ENCODE data around the gene PDZRN3. TPM values are rescaled to one million over a fixed set of nuclear protein-coding genes. Genes with fewer than 3 reads are reported as not detected.

Gene PDZRN3
- polyA plus RNA-seq, 1 of the 3 experiments (the other 2 are of a cell fraction): 10.3 TPM

DNA sequence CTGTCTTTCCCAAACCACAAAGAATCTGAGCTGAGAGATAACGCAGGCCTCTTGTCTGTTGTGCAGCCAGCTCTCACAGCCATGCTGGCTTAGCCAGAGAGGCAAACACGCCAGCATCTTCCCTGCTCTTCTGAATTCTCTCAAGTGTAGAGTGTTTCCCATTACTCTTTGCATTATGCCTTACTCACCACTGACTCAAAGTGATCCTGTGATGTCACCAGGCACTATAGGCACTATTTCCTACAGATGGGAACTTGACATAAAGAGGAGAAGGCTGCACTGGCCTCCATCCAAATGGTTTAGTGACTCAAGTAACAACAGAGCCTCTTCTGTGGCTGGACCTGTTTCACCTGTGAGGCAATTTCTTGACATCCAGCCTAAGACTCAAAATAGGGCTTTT, 44.4 kb downstream of the PDZRN3 start:
- peaks cover 21% of the 10 kb centered on the region; the same call in 1 of the 2 replicates for H4K20me1 ChIP-seq (ENCODE audit: insufficient read depth)
- no peak for DNase-seq
- peak overlapping the region; percentile 15; the same call in 1 of the 2 replicates for H3K9ac ChIP-seq
- peaks cover 4 to 14% of the 10 kb centered on the region in 2 experiments; a peak in 3 of 4 replicates for H3K4me1 ChIP-seq (ENCODE audit: control insufficient read depth in 1 of 2, insufficient read depth in 2 of 2, low read depth in 1 of 2, low read length in 1 of 2)
- ChIA-PET CTCF (interaction anchor here (0.6 kb wide), 1 partner anchor 77 kb away, joined by 3 read pairs; no protein-coding TSS in a partner anchor), POLR2A (no interaction called here)
- no peaks in the 10 kb centered on the region for H3K9me3 ChIP-seq
- peaks cover 54% of the 10 kb centered on the region for H3K79me2 ChIP-seq (ENCODE audit: insufficient read depth)
- H3F3A ChIP-seq (replicated peaks; ENCODE audit: insufficient read depth): peaks cover 18% of the 10 kb centered on the region
- peak overlapping the region; percentile 10; the same call in 1 of the 2 replicates for H3K4me2 ChIP-seq
- no peaks in the 10 kb centered on the region for H3K9me2 ChIP-seq
- WGBS (ENCODE audit: low lambda C conversion rate): 12% methylated on average over 2 of the region's 2 CpGs
- peaks cover 0 to 12% of the 10 kb centered on the region in 2 experiments for H3K36me3 ChIP-seq (replicated peaks in 1 of 2; ENCODE audit: control insufficient read depth in 1 of 2, insufficient read depth in 2 of 2, low read length in 1 of 2)
- H3K4me3 ChIP-seq (ENCODE audit: low read depth in 2 of 2, low read length in 1 of 2): no peak overlapping the region
- no peaks in the 10 kb centered on the region for H3K27me3 ChIP-seq (ENCODE audit: insufficient read depth)
- H2AFZ ChIP-seq (ENCODE audit: low read depth): no peak overlapping the region
- peak overlapping the region; percentile 67 to 89; a peak in 3 of 4 replicates for H3K27ac ChIP-seq (ENCODE audit: low read depth in 2 of 2, low read length in 1 of 2)
- peak; percentile 89 for TF ChIP-seq NFIC (IDR thresholded peaks at IDR 0.05; ENCODE audit: borderline replicate concordance)
- 0 out of 2 replicates have a peak, but pooled peaks have one; percentile 48 for TF ChIP-seq FOXM1 (IDR thresholded peaks at IDR 0.05; ENCODE audit: low read depth)
- peak; percentile 74 for TF ChIP-seq JUND (IDR thresholded peaks at IDR 0.05)
- peak; percentile 62; the same call in 1 of the 2 replicates for TF ChIP-seq POLR2AphosphoS5 (IDR thresholded peaks at IDR 0.05; ENCODE audit: low read depth, low read length)
- peak; percentile 73; the same call in 1 of the 2 replicates for TF ChIP-seq TEAD4 (IDR thresholded peaks at IDR 0.05; ENCODE audit: borderline replicate concordance, insufficient read depth)
- TF ChIP-seq YY1 (IDR thresholded peaks at IDR 0.05; ENCODE audit: low read depth): peak; percentile 18; the same call in 1 of the 2 replicates
- TF ChIP-seq GABPA (IDR thresholded peaks at IDR 0.05; ENCODE audit: low read depth): no peak
- peak in 1 of 2 experiments; percentile 71; a peak in 2 of 4 replicates for TF ChIP-seq EP300 (IDR thresholded peaks at IDR 0.05; ENCODE audit: borderline replicate concordance in 1 of 2, low read depth in 1 of 2, low read length in 1 of 2)
- TF ChIP-seq FOSL2 (IDR thresholded peaks at IDR 0.05; ENCODE audit: borderline replicate concordance, low read depth): peak; percentile 89; the same call in 1 of the 2 replicates
- TF ChIP-seq MEF2A (IDR thresholded peaks at IDR 0.05; ENCODE audit: borderline replicate concordance, low read depth): 0 out of 2 replicates have a peak, but pooled peaks have one; percentile 56
- TF ChIP-seq, protein P1, sequence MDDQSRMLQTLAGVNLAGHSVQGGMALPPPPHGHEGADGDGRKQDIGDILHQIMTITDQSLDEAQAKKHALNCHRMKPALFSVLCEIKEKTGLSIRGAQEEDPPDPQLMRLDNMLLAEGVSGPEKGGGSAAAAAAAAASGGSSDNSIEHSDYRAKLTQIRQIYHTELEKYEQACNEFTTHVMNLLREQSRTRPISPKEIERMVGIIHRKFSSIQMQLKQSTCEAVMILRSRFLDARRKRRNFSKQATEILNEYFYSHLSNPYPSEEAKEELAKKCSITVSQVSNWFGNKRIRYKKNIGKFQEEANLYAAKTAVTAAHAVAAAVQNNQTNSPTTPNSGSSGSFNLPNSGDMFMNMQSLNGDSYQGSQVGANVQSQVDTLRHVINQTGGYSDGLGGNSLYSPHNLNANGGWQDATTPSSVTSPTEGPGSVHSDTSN (IDR thresholded peaks at IDR 0.05): peak; percentile 80
- TF ChIP-seq ZBTB33 (IDR thresholded peaks at IDR 0.05; ENCODE audit: borderline replicate concordance, low read depth): peak; percentile 76; the same call in 1 of the 2 replicates
- peak; percentile 58; the same call in 1 of the 2 replicates for TF ChIP-seq MAX (IDR thresholded peaks at IDR 0.05; ENCODE audit: low read depth)
- peak; percentile 43; the same call in 1 of the 2 replicates for TF ChIP-seq RXRA (IDR thresholded peaks at IDR 0.05; ENCODE audit: borderline replicate concordance, low read depth)
- peak; percentile 91 for TF ChIP-seq TCF12 (IDR thresholded peaks at IDR 0.05)
- TF ChIP-seq FOXJ3 (CRISPR knock-in tag; IDR thresholded peaks at IDR 0.05): no peak
- no peak for TF ChIP-seq MXI1 (IDR thresholded peaks at IDR 0.05; ENCODE audit: low read depth, low read length)
- no peak for TF ChIP-seq ELF1 (IDR thresholded peaks at IDR 0.05)

Measured in SK-N-SH (cell line).